ENCODE data around the gene DTX1.

GRCh38 chr12:113059071-113059595 is 2.6 kb downstream of the DTX1 start:
- TF ChIP-seq CTCF (IDR thresholded peaks at IDR 0.05) (no peak), POLR2A (IDR thresholded peaks at IDR 0.05) (no peak)

Measured in stomach (tissue), 4 donors.